ELR (cell line): Measurements from ENCODE around the gene EME2.
"Not testable (repeated sequence)": the region's sequence is repeated elsewhere in the genome, so short reads cannot be mapped to it uniquely, and the experiment has no call there.

Source experiments
- DNase-seq: peaks from one replicate; pipeline ENCODE4 v3.0.0-alpha.2; 2015; ENCODE audit warnings: low read depth

The EME2 gene

GRCh38 chr16:1772362-1772907 lies at the start of gene EME2:
EME2 (plus strand) TSS chr16:1772810; CDS start chr16:1773228, 418 bp downstream.
- peak; percentile 76 for DNase-seq

DNA sequence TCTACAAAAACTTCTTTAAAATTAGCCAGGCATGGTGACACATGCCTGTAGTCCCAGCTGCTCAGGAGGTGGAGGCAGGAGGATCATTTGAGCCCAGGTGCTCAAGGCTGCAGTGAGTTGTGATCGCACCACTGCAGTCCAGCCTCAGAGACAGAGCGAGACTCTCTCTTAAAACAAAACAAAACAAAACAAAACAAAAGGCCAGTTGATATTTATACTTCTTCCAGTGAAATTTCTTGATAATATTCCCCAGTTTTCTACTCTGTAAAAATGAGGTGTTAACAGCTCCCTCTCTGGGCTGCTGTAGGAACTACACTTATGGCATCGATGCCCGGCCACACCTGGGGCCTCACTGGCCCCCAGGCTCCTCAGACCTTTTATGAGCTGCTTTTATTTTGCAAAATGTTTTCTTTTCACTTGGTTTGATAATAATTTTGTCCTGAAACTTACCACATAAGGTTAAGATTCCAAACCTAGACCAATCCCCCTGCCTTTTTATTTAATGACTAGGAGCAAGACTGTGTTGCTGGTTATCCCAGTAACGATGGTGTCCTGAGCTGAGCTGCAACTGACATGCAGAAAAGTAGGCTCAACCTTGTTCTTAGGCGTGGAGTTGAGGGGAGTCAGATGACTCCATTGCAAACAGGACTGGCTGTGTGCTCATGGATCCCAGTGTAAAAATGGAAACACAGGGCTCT lies 49.0 kb upstream of the EME2 start:
- peak; percentile 62 for DNase-seq

DNA sequence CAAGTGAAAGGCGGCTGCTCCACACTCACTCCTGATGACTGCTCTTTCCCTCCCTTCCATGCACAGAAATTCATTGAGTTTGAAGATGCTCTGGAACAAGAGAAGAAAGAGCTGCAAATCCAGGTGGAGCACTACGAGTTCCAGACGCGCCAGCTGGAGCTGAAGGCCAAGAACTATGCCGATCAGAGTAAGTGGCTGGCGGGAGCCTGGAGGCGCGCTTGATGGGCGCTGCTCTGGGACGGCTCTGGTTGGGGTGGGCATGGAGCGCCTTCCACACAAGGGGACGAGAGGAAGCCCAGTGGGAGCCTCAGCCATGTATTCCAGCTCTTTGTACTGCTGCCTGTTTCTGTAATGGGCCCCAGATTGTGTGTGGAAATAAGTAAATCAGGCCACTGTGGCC lies 48.1 kb upstream of the EME2 start:
- no peak for DNase-seq

GRCh38 chr16:1726661-1727502 lies 45.7 kb upstream of the EME2 start:
- DNase-seq: no peak

DNA sequence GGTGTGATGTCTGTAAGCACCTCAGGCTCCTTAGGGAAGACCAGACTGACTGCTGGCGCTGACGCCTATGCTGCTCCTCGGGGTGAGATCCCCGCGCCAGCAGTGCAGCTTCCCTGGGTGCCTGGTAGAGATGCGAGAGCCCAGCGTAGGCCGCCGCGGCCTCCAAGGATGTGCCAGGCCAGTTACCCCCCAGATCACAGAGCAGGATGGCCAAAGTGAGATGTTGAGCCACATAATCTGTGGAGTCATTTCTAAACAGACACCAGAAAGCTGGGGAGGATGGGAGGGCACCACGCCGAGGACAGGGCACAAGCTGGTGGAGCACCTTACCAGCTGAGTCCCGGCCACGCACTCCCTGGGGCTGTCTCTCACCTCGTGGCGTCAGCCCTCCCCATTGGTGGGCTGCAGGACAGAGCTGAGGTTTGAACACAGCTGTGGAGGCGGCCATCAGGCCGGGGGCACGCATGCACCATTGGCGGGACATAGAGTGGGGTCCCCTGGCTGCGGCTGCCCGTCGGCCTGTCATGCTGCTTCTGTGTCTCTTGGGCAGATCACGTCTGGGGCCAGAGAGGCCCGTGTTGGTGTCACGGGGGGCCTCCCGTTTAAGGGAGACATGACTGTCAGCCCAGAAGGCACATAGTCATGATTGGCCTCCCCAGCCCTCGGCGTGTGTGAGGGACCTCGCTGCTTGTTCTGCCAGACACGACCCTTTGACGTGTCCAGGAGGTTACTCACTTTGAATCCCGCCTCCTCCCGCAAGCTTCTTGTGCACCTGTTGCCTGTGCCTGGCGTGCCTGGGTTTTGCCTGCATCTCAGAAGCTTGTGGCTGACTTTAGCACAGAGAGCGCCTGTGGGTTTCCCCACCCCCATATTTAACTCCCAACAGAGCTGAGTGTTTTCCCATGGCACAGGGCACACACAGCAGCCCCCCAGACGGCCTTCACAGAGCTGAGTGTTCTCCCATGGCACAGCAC lies 44.7 kb upstream of the EME2 start:
- DNase-seq: no peak

DNA sequence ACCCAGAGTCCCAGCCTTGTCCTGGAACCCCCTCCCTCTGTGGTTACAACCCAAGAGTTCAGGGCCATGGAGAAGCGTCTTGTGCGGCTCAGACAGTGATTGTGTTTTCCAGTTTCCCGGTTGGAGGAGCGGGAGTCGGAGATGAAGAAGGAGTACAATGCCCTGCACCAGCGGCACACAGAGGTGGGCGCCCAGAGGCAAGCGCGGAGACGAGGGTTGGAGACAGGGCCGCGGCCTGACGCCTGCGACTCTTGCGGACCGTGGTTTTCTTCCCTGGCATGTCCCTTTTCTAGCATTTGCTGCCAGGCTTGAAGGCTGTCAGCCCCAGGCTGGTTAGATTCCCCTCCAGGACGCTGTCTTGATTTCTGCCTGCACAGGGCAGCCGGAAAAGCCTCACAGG lies 43.6 kb upstream of the EME2 start:
- no peak for DNase-seq

- no peak for DNase-seq
These were observed 43.2 kb upstream of the EME2 start for GRCh38 chr16:1729445-1729844.

- no peak for DNase-seq
These were observed 41.5 kb upstream of the EME2 start for GRCh38 chr16:1731073-1731472.

DNA sequence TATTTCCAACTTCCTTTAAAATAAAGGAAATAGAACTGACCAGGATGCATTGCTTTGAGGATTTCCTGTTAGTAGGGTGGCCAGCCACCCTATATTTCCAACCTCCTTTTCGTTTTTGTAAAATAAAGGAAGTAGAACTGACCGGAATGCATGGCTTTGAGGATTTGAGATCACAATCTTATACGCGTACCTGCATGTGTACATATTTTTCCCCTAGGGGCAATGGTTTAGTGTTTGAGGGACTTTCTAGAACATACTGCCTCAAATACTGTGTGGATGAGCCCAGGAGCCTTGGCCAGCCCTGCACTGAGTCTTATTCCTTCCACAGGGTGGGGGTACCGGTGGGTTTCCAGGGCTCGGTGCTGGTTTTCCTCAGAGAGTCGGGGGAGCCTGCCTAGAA lies 41.0 kb upstream of the EME2 start:
- no peak for DNase-seq

GRCh38 chr16:1732071-1732470 lies 40.5 kb upstream of the EME2 start:
- no peak for DNase-seq

- DNase-seq: not testable (repeated sequence)
These were observed 40.0 kb upstream of the EME2 start for GRCh38 chr16:1732551-1732987.

- no peak for DNase-seq
These were observed 38.5 kb upstream of the EME2 start for GRCh38 chr16:1734123-1734522.

- DNase-seq: no peak
These were observed 37.8 kb upstream of the EME2 start for GRCh38 chr16:1734816-1735215.

DNA sequence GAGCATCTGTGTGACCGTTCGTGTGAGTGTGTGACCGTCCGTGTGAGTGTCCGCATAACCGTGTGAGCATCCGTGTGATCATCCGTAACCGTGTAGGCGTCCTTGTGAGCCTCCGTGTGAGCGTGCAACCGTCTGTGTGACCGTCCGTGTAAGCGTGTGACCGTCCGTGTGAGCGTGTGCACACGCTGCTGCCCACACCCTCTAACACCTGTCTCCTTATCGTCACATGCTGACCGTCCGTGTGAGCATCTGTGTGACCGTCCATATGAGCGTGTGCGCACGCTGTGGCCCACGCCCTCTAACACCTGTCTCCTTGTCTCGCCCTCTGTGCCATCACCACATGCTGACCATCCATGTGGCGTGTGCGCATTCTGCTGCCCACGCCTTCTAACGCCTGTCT lies 32.4 kb upstream of the EME2 start:
- no peak for DNase-seq

GRCh38 chr16:1740781-1741490 lies 31.7 kb upstream of the EME2 start:
- DNase-seq: no peak

DNA sequence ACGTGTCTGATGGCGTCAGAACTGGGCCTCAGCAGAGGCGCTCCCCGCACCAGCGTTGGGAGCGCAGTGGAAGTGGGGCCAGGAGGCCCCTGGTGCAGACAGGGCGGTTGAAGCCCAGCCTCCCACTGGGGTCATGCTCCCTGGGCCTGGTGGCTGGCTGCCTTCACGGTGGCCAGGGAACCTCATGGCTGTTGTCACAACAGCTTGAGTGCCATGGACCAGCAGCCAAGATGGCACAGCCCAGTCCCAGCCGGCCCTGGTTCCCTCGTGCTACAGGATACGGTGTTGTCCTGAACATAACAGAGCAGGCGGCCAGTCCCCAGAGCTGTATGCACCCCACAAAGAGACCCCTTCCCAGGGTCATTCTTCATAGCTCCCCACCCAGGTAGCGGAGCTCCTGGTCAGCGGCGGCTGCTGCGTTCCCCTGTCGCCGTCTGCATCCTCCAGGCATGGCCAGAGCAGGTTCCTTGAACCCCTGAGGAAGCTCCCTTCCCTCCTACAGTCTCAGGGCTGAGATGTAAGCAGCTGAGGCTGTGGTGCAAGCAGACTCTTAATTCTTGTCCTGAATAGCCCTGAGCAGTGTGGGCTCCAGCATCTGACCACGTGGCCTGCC lies 31.0 kb upstream of the EME2 start:
- no peak for DNase-seq

- no peak for DNase-seq
These were observed 29.0 kb upstream of the EME2 start for GRCh38 chr16:1743376-1744337.

GRCh38 chr16:1744338-1744840 lies 28.2 kb upstream of the EME2 start:
- no peak for DNase-seq

GRCh38 chr16:1745181-1745899 lies 27.3 kb upstream of the EME2 start:
- DNase-seq: peak; percentile 95
